ENCODE data around the gene ALG12. TPM values are rescaled to one million over a fixed set of nuclear protein-coding genes. Genes with fewer than 3 reads are reported as not detected.

Gene ALG12
- total and polyA plus RNA-seq, 2 of the 13 experiments (the other 11 are each of a cell fraction or from before 2014, with no cell fraction given), result 7.8 to 15.8 TPM

- H3K9me3 ChIP-seq (ENCODE audit: low read length), result no peaks in the 10 kb centered on the region
- TF ChIP-seq TARDBP (CRISPR knock-in tag; IDR thresholded peaks at IDR 0.05), result peak; percentile 65; the same call in 1 of the 2 replicates
- peak; percentile 20 for TF ChIP-seq HNRNPLL (IDR thresholded peaks at IDR 0.05; ENCODE audit: low read depth, low read length, poor library complexity, severe bottlenecking)
- TF ChIP-seq POLR2AphosphoS5 (IDR thresholded peaks at IDR 0.05; ENCODE audit: low read depth, low read length), result peak; percentile 41
- no peak for TF ChIP-seq SALL1 (CRISPR knock-in tag; IDR thresholded peaks at IDR 0.05)
- peak; percentile 51; the same call in 1 of the 2 replicates for TF ChIP-seq ZNF589 (CRISPR knock-in tag; conservative IDR thresholded peaks at IDR 0.05)
- no peak overlapping the region for H3K27ac ChIP-seq (ENCODE audit: extremely low read length, insufficient read depth, low read length)
- H3K4me2 ChIP-seq (ENCODE audit: low read depth, low read length), result no peak overlapping the region
- H3K79me2 ChIP-seq (ENCODE audit: insufficient read depth, low read length), result no peaks in the 10 kb centered on the region
- H4K20me1 ChIP-seq (ENCODE audit: insufficient read depth, low read length), result peaks cover 3% of the 10 kb centered on the region; the same call in 1 of the 2 replicates
- WGBS (ENCODE audit: low lambda C conversion rate), result 98% methylated on average over 11 of the region's 11 CpGs
- no peak for ATAC-seq
- H3K4me3 ChIP-seq (replicated peaks in 1 of 3; ENCODE audit: insufficient read depth in 1 of 3, low read depth in 2 of 3, low read length in 3 of 3), result no peak overlapping the region
- DNase-seq (ENCODE audit: low spot score), result no peak
- H3K27me3 ChIP-seq (ENCODE audit: control insufficient read depth in 1 of 2, insufficient read depth in 2 of 2, low read length in 2 of 2), result no peaks in the 10 kb centered on the region
- H3K36me3 ChIP-seq (replicated peaks in 1 of 2; ENCODE audit: control insufficient read depth in 1 of 2, insufficient read depth in 2 of 2, low read length in 2 of 2), result peaks cover 1 to 19% of the 10 kb centered on the region in 2 experiments; a peak in 3 of 5 replicates
- no peak for FAIRE-seq
- in situ Hi-C loops (cut with HindIII; ENCODE audit: extremely low pct_ligation_motif_present, low pct_unique_long_range_greater_than_20kb) (no loop called here), intact Hi-C loops (cut with micrococcal nuclease; ENCODE audit: unreplicated experiment) (no loop called here)
- no TSS peak for BruUV-seq (replicated peaks)
- no peak overlapping the region for H2AFZ ChIP-seq (ENCODE audit: low read length)
- ChIA-PET CTCF (ENCODE audit: low intra/inter-chr PET ratio, low total read pairs) (no interaction called here), POLR2A (no interaction called here)
- no peak overlapping the region for H3K9ac ChIP-seq (ENCODE audit: insufficient read depth, low read depth, low read length)
- H3K4me1 ChIP-seq (ENCODE audit: insufficient read depth, low read length), result no peaks in the 10 kb centered on the region
These were observed 16.8 kb downstream of the ALG12 start for GRCh38 chr22:49901457-49901856.

GRCh38 chr22:49900441-49901230, 17.6 kb downstream of the ALG12 start:
- in situ Hi-C loops (cut with HindIII; ENCODE audit: extremely low pct_ligation_motif_present, low pct_unique_long_range_greater_than_20kb), result no loop called here
- BruUV-seq (replicated peaks), result no TSS peak

More at GRCh38 chr22:49900441-49901230, 17.6 kb downstream of the ALG12 start:
- H3K4me3 ChIP-seq (replicated peaks in 1 of 3; ENCODE audit: insufficient read depth in 1 of 3, low read depth in 2 of 3, low read length in 3 of 3), result no peak overlapping the region
- no peak for DNase-seq (ENCODE audit: low spot score)
- H3K27ac ChIP-seq (ENCODE audit: extremely low read length, insufficient read depth, low read length), result no peak overlapping the region
- H2AFZ ChIP-seq (ENCODE audit: low read length), result no peak overlapping the region
- TF ChIP-seq, protein P1, sequence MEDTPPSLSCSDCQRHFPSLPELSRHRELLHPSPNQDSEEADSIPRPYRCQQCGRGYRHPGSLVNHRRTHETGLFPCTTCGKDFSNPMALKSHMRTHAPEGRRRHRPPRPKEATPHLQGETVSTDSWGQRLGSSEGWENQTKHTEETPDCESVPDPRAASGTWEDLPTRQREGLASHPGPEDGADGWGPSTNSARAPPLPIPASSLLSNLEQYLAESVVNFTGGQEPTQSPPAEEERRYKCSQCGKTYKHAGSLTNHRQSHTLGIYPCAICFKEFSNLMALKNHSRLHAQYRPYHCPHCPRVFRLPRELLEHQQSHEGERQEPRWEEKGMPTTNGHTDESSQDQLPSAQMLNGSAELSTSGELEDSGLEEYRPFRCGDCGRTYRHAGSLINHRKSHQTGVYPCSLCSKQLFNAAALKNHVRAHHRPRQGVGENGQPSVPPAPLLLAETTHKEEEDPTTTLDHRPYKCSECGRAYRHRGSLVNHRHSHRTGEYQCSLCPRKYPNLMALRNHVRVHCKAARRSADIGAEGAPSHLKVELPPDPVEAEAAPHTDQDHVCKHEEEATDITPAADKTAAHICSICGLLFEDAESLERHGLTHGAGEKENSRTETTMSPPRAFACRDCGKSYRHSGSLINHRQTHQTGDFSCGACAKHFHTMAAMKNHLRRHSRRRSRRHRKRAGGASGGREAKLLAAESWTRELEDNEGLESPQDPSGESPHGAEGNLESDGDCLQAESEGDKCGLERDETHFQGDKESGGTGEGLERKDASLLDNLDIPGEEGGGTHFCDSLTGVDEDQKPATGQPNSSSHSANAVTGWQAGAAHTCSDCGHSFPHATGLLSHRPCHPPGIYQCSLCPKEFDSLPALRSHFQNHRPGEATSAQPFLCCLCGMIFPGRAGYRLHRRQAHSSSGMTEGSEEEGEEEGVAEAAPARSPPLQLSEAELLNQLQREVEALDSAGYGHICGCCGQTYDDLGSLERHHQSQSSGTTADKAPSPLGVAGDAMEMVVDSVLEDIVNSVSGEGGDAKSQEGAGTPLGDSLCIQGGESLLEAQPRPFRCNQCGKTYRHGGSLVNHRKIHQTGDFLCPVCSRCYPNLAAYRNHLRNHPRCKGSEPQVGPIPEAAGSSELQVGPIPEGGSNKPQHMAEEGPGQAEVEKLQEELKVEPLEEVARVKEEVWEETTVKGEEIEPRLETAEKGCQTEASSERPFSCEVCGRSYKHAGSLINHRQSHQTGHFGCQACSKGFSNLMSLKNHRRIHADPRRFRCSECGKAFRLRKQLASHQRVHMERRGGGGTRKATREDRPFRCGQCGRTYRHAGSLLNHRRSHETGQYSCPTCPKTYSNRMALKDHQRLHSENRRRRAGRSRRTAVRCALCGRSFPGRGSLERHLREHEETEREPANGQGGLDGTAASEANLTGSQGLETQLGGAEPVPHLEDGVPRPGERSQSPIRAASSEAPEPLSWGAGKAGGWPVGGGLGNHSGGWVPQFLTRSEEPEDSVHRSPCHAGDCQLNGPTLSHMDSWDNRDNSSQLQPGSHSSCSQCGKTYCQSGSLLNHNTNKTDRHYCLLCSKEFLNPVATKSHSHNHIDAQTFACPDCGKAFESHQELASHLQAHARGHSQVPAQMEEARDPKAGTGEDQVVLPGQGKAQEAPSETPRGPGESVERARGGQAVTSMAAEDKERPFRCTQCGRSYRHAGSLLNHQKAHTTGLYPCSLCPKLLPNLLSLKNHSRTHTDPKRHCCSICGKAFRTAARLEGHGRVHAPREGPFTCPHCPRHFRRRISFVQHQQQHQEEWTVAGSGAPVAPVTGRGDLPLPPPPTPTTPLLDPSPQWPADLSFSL (CRISPR knock-in tag; IDR thresholded peaks at IDR 0.05), result no peak
- no peak for TF ChIP-seq ZNF343 (CRISPR knock-in tag; IDR thresholded peaks at IDR 0.05)
- no peak for TF ChIP-seq SMAD9 (CRISPR knock-in tag; IDR thresholded peaks at IDR 0.05)
- peak; percentile 46 for TF ChIP-seq POLR2G (IDR thresholded peaks at IDR 0.05; ENCODE audit: low read depth, low read length)
- no peak for TF ChIP-seq ZNF235 (CRISPR knock-in tag; IDR thresholded peaks at IDR 0.05; ENCODE audit: borderline replicate concordance)
- TF ChIP-seq AGO2 (optimal IDR thresholded peaks at IDR 0.05; ENCODE audit: low read depth, low read length), result peak; percentile 74
- H3K9ac ChIP-seq (ENCODE audit: insufficient read depth, low read depth, low read length), result no peak overlapping the region
- H3K4me1 ChIP-seq (ENCODE audit: insufficient read depth, low read length), result no peaks in the 10 kb centered on the region
- intact Hi-C loops (cut with micrococcal nuclease; ENCODE audit: unreplicated experiment), result no loop called here
- ChIA-PET POLR2A (no interaction called here), CTCF (ENCODE audit: low intra/inter-chr PET ratio, low total read pairs) (no interaction called here)
- H3K9me3 ChIP-seq (ENCODE audit: low read length), result no peaks in the 10 kb centered on the region
- no peak overlapping the region for H3K4me2 ChIP-seq (ENCODE audit: low read depth, low read length)
- peaks cover 1 to 19% of the 10 kb centered on the region in 2 experiments; a peak in 3 of 5 replicates for H3K36me3 ChIP-seq (replicated peaks in 1 of 2; ENCODE audit: control insufficient read depth in 1 of 2, insufficient read depth in 2 of 2, low read length in 2 of 2)
- H4K20me1 ChIP-seq (ENCODE audit: insufficient read depth, low read length), result peaks cover 3% of the 10 kb centered on the region; the same call in 1 of the 2 replicates
- WGBS (ENCODE audit: low lambda C conversion rate), result 92% methylated on average over 21 of the region's 30 CpGs
- peak; percentile 30 for ATAC-seq
- FAIRE-seq, result no peak
- H3K79me2 ChIP-seq (ENCODE audit: insufficient read depth, low read length), result no peaks in the 10 kb centered on the region
- no peaks in the 10 kb centered on the region for H3K27me3 ChIP-seq (ENCODE audit: control insufficient read depth in 1 of 2, insufficient read depth in 2 of 2, low read length in 2 of 2)
